GM12878 (cell line): Measurements from ENCODE around the gene DDHD1.

ENCODE experiments used
- HDGF ChIP-seq: fragments of 450-650 bp; IDR thresholded peaks from 2 replicates; pipeline ENCODE4 v1.6.1; 2016; ENCODE audit warnings: antibody characterized with exemption
- MYC ChIP-seq: IDR thresholded peaks from 2 replicates; pipeline ENCODE4 v1.6.1; 2011; ENCODE audit warnings: mild to moderate bottlenecking, low read length, moderate library complexity, inconsistent platforms; ENCODE audit not compliant: insufficient read depth, insufficient replicate concordance, insufficient read length, severe bottlenecking
- POLR2A ChIP-seq: IDR thresholded peaks from 2 replicates; pipeline ENCODE4 v1.6.1; 2011; ENCODE audit warnings: low read depth, mild to moderate bottlenecking, low read length
- ZZZ3 ChIP-seq: IDR thresholded peaks from 2 replicates; pipeline ENCODE4 v1.6.1; 2011; ENCODE audit warnings: low read depth; ENCODE audit not compliant: control insufficient read depth, insufficient read length
- TF ChIP-seq, protein P1 (sequence below), 3 experiments: IDR thresholded peaks in 2 of 3; conservative IDR thresholded peaks in 1 of 3; 2 replicates each; pipeline ENCODE4 v1.5.1; 2011; ENCODE audit warnings: low read depth in 3 of 3, low read length in 3 of 3, mild to moderate bottlenecking in 3 of 3, control low read depth in 2 of 3, moderate library complexity in 2 of 3, inconsistent platforms in 1 of 3, mixed read lengths in 1 of 3; ENCODE audit not compliant: control insufficient read depth in 2 of 3, insufficient read depth in 1 of 3; ENCODE audit errors: extremely low read depth in 1 of 3

DNA sequence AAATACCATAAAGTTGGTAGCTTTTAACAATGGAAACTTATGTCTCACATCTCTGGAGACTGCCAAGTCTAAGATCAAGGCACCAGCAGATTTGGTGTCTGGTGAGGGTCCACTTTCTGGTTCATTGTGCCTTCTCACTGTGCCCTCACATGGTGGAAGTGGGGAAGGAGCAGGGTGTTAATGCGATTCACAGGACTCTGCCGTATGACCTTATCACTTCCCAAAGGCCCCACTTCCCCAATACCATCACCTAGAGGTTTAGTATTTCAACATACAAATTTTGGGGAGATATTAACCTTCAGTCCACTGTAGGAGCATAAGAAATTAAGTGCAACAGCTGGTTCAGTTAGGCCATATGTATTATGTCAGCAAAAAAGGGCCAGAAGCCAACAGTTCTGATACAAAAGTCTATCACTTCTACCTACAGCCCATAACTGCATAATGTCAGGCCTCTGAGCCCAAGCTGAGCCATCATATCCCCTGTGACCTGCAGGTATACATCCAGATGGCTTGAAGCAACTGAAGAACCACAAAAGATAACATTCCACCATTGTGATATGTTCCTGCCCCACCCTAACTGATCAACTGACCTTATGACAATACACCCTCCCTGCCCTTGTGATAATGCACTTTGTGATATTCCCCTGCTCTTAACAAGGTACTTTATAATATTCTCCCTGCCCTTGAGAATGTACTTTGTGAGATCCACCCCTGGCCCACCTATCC lies 24.7 kb downstream of the DDHD1 start:
- TF ChIP-seq, protein P1, sequence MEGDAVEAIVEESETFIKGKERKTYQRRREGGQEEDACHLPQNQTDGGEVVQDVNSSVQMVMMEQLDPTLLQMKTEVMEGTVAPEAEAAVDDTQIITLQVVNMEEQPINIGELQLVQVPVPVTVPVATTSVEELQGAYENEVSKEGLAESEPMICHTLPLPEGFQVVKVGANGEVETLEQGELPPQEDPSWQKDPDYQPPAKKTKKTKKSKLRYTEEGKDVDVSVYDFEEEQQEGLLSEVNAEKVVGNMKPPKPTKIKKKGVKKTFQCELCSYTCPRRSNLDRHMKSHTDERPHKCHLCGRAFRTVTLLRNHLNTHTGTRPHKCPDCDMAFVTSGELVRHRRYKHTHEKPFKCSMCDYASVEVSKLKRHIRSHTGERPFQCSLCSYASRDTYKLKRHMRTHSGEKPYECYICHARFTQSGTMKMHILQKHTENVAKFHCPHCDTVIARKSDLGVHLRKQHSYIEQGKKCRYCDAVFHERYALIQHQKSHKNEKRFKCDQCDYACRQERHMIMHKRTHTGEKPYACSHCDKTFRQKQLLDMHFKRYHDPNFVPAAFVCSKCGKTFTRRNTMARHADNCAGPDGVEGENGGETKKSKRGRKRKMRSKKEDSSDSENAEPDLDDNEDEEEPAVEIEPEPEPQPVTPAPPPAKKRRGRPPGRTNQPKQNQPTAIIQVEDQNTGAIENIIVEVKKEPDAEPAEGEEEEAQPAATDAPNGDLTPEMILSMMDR (IDR thresholded peaks at IDR 0.05 in 2 of 3, conservative IDR thresholded peaks at IDR 0.05 in 1 of 3; ENCODE audit: control insufficient read depth in 2 of 3, extremely low read depth in 1 of 3, insufficient read depth in 1 of 3, low read depth in 3 of 3, low read length in 3 of 3), result no peak
- TF ChIP-seq HDGF, result no peak
- TF ChIP-seq ZZZ3, result no peak
- TF ChIP-seq POLR2A, result no peak
- TF ChIP-seq MYC, result no peak
